Measurements from ENCODE around the gene PTPRE.

DNA sequence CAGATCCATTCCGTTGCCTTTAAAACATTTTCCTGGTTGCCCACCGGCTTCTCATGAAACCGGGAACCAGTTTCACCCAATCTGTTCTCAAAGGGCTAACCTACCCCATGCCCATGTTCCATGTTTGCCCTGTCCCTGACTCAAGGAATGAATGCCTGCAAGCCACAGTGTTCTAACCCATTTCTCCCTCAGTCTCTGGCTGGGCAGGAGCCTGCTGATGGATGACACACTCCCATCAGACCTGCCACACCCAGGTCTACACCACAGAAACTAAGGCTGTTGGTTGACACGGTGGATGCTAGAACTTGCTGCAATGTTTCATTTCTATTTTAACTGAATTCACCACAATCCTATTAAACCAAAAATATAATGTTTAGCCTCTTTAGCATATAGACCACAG lies 29.8 kb upstream of the PTPRE start:
- no peak for TF ChIP-seq ZNF396 (CRISPR knock-in tag; IDR thresholded peaks at IDR 0.05; ENCODE audit: borderline replicate concordance)
- TF ChIP-seq, protein P1, sequence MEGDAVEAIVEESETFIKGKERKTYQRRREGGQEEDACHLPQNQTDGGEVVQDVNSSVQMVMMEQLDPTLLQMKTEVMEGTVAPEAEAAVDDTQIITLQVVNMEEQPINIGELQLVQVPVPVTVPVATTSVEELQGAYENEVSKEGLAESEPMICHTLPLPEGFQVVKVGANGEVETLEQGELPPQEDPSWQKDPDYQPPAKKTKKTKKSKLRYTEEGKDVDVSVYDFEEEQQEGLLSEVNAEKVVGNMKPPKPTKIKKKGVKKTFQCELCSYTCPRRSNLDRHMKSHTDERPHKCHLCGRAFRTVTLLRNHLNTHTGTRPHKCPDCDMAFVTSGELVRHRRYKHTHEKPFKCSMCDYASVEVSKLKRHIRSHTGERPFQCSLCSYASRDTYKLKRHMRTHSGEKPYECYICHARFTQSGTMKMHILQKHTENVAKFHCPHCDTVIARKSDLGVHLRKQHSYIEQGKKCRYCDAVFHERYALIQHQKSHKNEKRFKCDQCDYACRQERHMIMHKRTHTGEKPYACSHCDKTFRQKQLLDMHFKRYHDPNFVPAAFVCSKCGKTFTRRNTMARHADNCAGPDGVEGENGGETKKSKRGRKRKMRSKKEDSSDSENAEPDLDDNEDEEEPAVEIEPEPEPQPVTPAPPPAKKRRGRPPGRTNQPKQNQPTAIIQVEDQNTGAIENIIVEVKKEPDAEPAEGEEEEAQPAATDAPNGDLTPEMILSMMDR (IDR thresholded peaks at IDR 0.05): no peak
- no peak for TF ChIP-seq SMAD4 (CRISPR knock-in tag; IDR thresholded peaks at IDR 0.05)
- no peak for TF ChIP-seq STAT6 (CRISPR knock-in tag; conservative IDR thresholded peaks at IDR 0.05; ENCODE audit: low read depth)
- TF ChIP-seq JUN (CRISPR knock-in tag; IDR thresholded peaks at IDR 0.05): no peak
- no peak for TF ChIP-seq JAZF1 (CRISPR knock-in tag; IDR thresholded peaks at IDR 0.05)
